Neural crest cell (in vitro differentiated cells): ENCODE results near the gene PCBP1. TPM values are rescaled to one million over a fixed set of nuclear protein-coding genes. Genes with fewer than 3 reads are reported as not detected.
"Not testable (repeated sequence)": the region's sequence is repeated elsewhere in the genome, so short reads cannot be mapped to it uniquely, and the experiment has no call there.

Experiments
- DNase-seq: peaks from one replicate; pipeline ENCODE4 v3.0.0; 2021; ENCODE audit warnings: low read depth, mixed read lengths, low spot score
- H3K27ac Mint-ChIP-seq: one replicate; pipeline ENCODE4 v1.8.0; 2021; ENCODE audit warnings: mild to moderate bottlenecking, mixed read lengths; ENCODE audit not compliant: unreplicated experiment
- H3K27me3 Mint-ChIP-seq: 2 replicates; pipeline ENCODE4 v1.8.0; 2021; ENCODE audit warnings: low read depth, mild to moderate bottlenecking, mixed read lengths
- H3K36me3 Mint-ChIP-seq: 2 replicates; pipeline ENCODE4 v1.8.0; 2021; ENCODE audit warnings: low read depth, mild to moderate bottlenecking, mixed read lengths
- H3K4me1 Mint-ChIP-seq: 2 replicates; pipeline ENCODE4 v1.8.0; 2021; ENCODE audit warnings: mixed read lengths
- H3K4me3 Mint-ChIP-seq: one replicate; pipeline ENCODE4 v1.8.0; 2021; ENCODE audit warnings: mild to moderate bottlenecking, mixed read lengths
- H3K9me3 Mint-ChIP-seq: 2 replicates; pipeline ENCODE4 v1.8.0; 2021; ENCODE audit warnings: mixed read lengths
- total RNA-seq: library from RNA; stranded (reverse); gene quantifications from 2 replicates; pipeline ENCODE4 v1.2.1, GENCODE V29; 2021
- TF ChIP-seq, protein P1 (sequence below): fragments of 200-600 bp; sonication (generic); conservative IDR thresholded peaks from 2 replicates; pipeline ENCODE4 v1.5.0; 2021; ENCODE audit warnings: antibody characterized with exemption, mild to moderate bottlenecking

Gene PCBP1
- total RNA-seq, 1 donor from 2014 or later, result 365 TPM

DNA sequence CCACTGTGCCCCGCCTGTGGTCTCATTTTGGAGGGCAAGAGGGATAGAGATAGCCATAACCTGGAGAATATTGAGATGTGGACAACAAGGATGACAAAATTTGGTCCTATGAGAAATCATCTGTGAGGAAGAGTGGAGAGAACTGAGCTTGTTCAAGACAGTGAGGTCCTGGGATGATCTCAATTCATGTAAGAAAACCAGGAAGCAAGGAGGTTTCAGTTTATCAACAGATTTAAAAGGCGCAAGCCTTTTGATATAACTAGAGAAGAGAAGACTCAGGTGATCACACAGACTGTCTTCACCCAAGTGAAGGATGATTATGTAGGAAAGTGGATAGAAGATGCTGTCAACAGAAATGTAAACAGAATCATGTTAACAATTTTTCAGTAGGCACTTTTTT lies 39.1 kb downstream of the PCBP1 start:
- Mint-ChIP-seq H3K4me1 (peaks cover 41% of the 10 kb centered on the region), H3K9me3 (no peaks in the 10 kb centered on the region), H3K36me3 (no peaks in the 10 kb centered on the region), H3K27ac (no peak overlapping the region), H3K4me3 (peak overlapping the region; percentile 93), H3K27me3 (peaks cover 2% of the 10 kb centered on the region)
- TF ChIP-seq, protein P1, sequence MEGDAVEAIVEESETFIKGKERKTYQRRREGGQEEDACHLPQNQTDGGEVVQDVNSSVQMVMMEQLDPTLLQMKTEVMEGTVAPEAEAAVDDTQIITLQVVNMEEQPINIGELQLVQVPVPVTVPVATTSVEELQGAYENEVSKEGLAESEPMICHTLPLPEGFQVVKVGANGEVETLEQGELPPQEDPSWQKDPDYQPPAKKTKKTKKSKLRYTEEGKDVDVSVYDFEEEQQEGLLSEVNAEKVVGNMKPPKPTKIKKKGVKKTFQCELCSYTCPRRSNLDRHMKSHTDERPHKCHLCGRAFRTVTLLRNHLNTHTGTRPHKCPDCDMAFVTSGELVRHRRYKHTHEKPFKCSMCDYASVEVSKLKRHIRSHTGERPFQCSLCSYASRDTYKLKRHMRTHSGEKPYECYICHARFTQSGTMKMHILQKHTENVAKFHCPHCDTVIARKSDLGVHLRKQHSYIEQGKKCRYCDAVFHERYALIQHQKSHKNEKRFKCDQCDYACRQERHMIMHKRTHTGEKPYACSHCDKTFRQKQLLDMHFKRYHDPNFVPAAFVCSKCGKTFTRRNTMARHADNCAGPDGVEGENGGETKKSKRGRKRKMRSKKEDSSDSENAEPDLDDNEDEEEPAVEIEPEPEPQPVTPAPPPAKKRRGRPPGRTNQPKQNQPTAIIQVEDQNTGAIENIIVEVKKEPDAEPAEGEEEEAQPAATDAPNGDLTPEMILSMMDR, result no peak
- DNase-seq, result no peak

DNA sequence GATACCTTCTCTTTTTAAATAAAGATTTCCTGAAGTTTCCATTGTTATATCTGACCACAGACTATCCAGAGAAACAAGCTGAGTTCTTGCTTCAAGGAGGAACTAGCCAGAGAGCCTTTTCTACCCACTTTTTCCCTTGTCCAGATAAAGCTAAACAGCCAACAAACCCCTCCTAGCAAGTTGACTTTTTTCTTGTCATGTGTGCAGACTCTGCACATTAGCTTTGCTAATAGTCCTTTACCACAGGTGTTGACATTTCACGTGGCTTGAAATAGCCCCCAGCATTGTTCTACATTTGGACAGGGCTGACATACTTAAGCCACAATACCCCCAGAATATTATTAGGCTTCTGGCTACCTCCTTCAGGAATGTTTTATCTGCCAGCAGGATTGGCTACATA lies 40.7 kb downstream of the PCBP1 start:
- Mint-ChIP-seq H3K4me3 (peak overlapping the region; percentile 31), H3K27me3 (peaks cover 2% of the 10 kb centered on the region), H3K27ac (no peak overlapping the region), H3K4me1 (peaks cover 46% of the 10 kb centered on the region), H3K36me3 (no peaks in the 10 kb centered on the region), H3K9me3 (no peaks in the 10 kb centered on the region)
- TF ChIP-seq, protein P1, result no peak
- no peak for DNase-seq

DNA sequence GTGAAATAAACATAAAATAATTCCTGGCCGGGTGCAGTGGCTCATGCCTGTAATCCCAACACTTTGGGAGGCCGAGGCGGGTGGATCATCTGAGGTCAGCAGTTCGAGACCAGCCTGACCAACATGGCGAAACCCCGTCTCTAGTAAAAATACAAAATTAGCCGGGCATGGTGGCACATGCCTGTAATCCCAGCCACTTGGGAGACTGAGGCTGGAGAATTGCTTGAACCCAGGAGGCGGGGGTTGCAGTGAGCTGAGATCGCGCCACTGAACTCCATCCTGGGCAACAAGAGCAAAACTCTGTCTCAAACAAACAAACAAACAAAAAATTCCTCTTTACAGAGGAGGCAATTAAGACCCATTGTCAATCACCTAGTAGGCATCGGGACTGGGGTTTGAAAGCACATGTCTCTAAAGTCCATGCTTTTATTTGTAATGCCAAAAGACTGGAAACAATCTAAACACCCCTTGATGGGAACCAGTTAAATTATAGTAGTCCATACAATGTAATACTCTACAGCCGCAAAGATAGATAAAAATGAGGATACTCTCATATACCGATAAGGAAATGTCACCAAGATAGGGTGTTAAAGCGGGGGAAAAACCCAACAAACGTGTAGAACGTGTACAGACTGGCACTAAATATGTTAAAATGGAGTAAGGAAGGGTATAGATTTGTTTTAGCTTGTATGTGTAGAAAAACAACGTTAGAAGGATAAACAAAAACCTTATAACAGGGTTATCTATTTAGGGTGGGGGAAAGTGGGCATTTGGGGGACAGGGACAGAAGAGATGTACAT lies 44.3 kb downstream of the PCBP1 start:
- H3K27me3 Mint-ChIP-seq, DNase-seq, H3K9me3 Mint-ChIP-seq, H3K36me3 Mint-ChIP-seq, H3K4me3 Mint-ChIP-seq, H3K27ac Mint-ChIP-seq: not testable (repeated sequence)
- H3K4me1 Mint-ChIP-seq, result peaks cover 24% of the 10 kb centered on the region

DNA sequence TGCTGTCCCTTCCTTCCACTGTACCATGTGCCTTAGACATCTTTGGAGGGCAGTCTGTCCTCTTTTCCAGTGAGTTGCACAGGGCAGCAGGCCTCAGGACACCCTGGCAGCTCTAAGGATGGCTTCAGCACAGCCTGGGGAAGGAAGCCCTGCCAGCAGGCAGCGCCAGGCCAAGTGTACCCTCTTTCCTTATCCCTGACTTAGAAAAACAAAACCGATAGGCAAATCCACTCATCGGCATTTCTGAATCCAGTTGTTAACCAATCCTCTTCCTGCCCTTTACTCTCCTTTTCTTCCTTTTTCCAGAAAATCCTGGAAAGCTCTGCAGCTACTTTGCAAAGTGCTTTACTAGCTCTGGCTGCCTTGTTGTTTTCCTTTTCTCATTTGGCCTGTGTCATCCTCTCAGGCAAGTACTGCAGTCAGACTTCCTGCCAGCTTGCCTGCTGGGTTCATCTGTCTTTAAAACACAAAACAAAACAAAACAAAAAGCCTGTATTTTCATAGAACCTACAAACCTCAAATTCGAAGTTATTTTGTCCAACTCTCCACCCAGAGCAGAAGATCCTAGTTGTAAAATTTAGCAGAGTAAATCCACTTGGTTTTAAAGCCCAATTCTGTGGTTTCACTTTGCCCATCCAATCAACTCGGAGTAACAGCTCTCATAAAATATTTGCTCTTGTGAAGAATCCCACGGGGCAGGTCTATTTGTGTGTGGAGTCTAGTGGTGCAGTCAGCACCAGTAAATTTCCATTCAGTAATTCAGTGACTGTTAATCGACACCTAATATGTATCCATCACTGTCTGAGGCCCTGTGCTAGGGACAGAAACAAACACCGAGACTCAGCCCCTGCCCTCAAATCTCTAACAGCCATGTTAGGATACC lies 45.2 kb downstream of the PCBP1 start:
- H3K9me3 Mint-ChIP-seq, result no peaks in the 10 kb centered on the region
- H3K4me1 Mint-ChIP-seq, result peaks cover 25% of the 10 kb centered on the region
- peak overlapping the region; percentile 83 for H3K27ac Mint-ChIP-seq
- H3K4me3 Mint-ChIP-seq, result no peak overlapping the region
- no peak for DNase-seq
- H3K36me3 Mint-ChIP-seq, result no peaks in the 10 kb centered on the region
- TF ChIP-seq, protein P1, result no peak
- no peaks in the 10 kb centered on the region for H3K27me3 Mint-ChIP-seq

DNA sequence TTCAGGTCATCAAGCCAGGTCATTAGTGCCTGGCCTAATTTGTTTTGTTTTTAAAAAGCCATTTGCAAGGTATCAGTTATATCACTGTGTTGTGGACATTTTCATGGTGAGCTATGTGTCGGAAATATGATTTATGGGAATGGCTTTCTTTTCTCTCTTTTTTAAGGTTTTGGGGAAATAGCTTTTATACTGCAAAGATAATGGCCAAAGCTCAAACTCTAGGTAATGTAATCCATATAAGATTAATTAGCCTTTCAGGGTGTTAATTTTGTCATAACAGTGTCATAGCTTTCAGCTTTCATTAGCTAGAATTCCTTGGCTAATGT lies 45.8 kb downstream of the PCBP1 start:
- Mint-ChIP-seq H3K27me3 (no peaks in the 10 kb centered on the region), H3K27ac (no peak overlapping the region), H3K4me3 (no peak overlapping the region), H3K4me1 (peaks cover 29% of the 10 kb centered on the region), H3K36me3 (no peaks in the 10 kb centered on the region), H3K9me3 (no peaks in the 10 kb centered on the region)
- no peak for DNase-seq
- TF ChIP-seq, protein P1, result no peak
